Hematopoietic multipotent progenitor cell treated with erythropoietin and hydrocortisone succinate and interleukin-3 and kit ligand, for 4 days (in vitro differentiated cells): ENCODE data around the gene TSHZ2.
A peak's percentile ranks its signal among the peaks of the same experiment; 100 is the strongest.

Experiments used
- DNase-seq: peaks from one replicate; pipeline ENCODE4 v3.0.0-alpha.2; 2015

Gene TSHZ2

GRCh38 chr20:53174454-53174853, 202.3 kb downstream of the TSHZ2 start:
- peak; percentile 5 for DNase-seq

GRCh38 chr20:53175135-53175780, 203.1 kb downstream of the TSHZ2 start:
- DNase-seq = peak; percentile 89

DNA sequence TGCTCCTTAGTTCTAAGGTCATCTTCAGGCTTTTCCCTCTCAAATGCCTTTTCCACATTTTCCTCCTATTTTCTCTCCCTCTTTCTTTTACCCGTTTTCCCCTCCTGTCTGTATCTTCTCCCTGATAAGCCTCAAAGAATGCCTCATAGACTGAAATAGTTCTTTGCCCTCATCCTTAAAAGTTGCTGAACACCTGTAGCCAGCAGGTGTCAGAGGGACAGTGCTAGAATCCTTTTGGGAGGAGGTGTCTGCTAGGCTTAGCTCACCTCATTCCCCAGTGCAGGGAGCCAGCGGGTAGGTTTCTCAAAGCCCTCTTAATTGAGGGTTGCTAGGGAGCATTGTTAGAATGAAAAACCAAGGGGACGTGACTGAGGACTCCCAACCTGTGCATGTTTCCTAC, 204.0 kb downstream of the TSHZ2 start:
- DNase-seq = no peak

- no peak for DNase-seq
Measured at GRCh38 chr20:53177687-53178086, 205.5 kb downstream of the TSHZ2 start.

GRCh38 chr20:53179749-53180148, 207.6 kb downstream of the TSHZ2 start:
- DNase-seq = no peak

- peak; percentile 6 for DNase-seq
Measured at GRCh38 chr20:53180928-53181362, 208.8 kb downstream of the TSHZ2 start.

DNA sequence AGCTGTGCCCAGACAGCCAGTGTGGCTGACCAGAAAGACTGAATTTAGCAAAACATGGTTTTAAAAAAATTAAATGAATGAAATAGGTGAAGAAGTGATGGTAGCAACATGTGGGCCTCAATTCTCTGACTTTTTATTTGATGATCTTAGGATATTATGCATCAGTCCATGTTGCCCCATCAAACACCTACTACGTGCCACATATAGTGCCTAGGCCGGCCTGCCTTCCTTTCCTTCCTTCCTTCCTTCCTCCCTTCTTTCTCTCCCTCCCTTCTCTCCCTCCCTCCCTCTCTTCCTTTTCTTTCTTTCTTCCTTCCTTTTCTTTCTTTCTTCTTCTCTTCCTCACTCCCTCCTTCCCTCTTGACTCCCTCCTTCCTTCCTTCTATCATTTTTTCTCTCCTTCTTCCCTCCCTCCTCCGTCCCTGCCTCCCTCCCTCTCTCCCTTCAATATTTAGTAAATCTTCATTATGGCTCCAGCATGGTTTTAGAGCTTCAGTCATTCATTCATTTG, 209.8 kb downstream of the TSHZ2 start:
- no peak for DNase-seq

GRCh38 chr20:53183181-53183580, 211.0 kb downstream of the TSHZ2 start:
- no peak for DNase-seq

GRCh38 chr20:53186635-53187034, 214.5 kb downstream of the TSHZ2 start:
- DNase-seq = peak; percentile 8

GRCh38 chr20:53187392-53188068, 215.4 kb downstream of the TSHZ2 start:
- DNase-seq = no peak

DNA sequence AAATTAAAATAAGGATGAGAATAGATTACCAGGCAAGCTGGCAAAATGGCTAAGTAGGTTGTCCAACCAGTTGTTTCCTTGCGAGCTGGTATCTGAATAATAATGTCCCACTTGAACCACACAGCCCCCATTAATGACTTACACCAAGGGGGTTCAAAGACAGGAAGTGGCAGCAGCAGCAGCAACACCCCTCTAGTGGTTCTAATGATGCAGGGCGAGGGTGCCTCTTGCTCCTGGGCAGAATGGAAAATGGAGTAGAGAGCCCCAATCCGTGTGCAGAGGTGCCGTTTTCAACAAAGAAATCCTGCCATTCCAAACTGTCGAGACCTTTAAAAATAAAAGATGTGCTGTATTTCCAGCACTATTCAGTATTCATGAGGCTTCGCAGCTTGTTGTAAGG, 218.1 kb downstream of the TSHZ2 start:
- no peak for DNase-seq

- no peak for DNase-seq
Measured at GRCh38 chr20:53191957-53192356, 219.8 kb downstream of the TSHZ2 start.

- no peak for DNase-seq
Measured at GRCh38 chr20:53194306-53195290, 222.4 kb downstream of the TSHZ2 start.

DNA sequence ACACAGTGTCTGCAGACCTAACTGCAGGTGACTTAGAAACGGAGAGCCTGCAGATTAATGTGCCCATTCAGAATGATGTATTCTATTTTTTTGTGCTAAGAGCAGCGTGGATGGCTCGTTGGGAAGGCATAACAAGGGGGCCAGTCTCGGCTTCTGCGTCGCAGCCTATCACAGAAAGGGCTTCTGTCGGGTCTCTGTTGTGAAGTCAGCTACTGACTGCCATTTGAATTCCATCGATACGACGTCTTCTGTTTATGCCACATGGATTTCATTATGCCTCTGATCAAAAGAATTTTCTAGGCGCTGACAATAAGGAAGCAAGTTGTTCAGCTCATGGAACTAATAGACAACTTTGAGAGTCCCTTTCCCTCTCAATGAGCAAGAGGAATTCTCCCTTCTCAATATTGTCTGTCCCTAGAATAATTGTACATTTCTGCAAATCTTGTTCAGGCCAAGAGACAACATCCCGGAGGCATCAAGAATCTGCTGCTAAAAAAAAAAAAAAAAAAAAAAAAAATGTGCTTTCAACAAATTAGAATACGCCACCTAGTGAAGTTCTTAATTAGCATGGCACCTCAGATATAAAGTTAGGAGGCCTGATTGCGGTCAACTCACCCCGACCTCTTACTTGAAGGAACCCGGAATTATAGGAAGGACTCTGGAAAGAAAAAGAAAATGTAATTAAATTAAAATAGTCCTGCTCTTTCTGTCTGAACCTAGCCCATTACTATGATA, 223.9 kb downstream of the TSHZ2 start:
- no peak for DNase-seq

DNA sequence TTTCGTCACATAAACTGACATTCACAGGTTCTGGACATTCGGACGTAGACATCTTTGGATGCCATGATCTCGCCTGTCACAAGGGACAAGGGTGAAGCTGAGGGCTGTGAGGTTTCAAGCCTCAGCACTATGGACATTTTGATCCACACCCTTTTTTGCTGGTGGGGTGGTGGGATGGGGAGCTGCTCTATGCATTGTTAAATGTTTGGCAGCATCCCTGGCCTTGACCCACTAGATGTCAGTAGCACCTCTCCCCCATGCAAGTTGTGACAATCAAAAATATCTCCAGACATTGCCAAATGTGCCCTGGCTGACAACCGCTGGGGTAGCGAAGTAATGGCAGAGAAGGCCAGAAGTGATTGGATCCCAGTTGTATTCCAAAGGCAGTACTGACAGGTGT, 229.4 kb downstream of the TSHZ2 start:
- DNase-seq = no peak

- DNase-seq = no peak
Measured at GRCh38 chr20:53202777-53203176, 230.6 kb downstream of the TSHZ2 start.

DNA sequence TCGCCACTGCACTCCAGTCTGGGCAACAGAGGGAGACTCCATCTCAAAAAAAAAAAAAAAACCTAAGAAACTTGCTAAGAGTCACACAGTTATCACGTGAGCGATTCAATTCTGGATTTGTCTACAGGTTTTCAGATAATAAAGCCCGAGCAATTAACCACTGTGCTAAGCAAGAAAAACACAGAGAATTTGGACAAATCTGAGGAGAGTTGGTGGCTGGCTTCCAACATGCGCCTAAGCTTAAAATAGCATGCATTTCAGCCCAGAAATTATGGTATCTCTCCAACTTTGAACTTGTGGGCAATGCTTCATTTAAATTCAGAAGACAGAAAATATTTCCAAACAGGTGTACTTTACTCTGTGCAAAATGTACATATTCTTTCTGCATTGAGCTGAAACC, 232.9 kb downstream of the TSHZ2 start:
- no peak for DNase-seq

DNA sequence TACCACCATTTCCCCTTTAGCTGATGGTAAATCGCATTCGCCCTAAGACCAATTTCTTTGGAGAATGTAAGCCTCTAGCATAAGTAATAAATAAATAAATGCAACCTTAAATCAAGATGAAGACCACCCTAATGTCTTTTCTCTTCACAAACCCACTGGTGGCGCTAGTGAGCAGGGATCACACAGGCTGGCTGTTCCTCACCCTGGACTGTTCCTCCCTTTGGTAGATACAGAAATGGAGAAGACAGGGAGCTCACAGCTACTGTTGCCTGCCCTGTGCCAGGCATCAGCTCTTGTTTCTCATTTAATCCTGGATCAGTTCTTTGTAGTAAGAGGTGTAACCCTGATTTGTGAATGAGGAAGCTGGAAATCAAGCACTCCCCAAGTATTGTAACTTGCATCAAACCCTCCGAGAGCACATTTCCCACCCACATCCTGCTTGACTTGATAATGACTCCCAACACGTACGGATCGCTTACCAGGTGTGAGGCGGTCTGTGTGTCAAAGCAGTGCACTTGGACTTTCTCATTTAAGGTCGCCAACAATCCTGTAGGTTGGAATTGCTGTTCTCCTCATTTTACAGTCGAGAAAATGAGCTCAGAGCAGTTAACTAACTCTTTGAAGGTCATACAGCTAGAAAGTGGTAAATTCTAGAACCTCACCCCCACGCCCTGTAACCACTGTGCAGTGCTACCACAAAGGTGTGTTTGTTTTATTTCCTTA, 236.1 kb downstream of the TSHZ2 start:
- peak; percentile 24 for DNase-seq

DNA sequence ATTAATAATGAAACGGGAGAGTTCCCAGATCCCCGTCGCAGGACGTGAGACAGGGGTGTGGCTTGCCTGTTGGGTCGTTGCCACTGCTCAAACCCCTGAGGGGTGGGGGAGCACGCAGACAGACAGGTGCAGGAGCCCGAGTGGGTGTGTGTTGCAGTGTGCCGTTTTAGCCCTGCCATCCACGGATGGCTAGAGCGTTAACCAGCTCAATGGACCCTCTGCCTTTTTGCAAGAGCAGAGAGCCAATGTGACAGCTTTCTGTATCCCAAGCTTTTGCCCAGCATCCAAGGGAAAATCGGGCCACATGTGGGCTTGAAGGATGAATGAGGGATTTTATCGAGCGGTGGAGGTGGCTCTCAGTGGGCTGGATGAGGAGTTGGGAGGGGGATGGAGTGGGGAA, 237.9 kb downstream of the TSHZ2 start:
- DNase-seq = no peak

- no peak for DNase-seq
Measured at GRCh38 chr20:53210931-53211330, 238.8 kb downstream of the TSHZ2 start.

DNA sequence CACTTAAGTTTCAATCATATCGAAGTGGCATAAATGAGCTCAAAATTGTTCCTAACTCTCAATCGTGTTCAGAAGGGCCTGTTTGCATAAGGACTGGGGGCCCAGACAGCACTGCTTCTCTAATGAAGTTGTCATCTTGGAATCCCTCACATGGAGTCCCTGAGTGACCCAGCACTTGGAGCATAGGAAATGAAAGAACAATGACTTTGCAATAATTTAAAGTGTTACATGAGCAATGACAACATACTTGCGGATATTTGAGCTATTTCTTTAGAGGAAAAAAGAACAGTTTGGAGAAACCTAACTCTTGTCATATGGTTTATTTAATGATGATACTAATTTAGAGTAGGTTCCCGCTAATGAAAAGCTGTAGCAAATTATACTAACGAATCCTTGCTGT, 239.9 kb downstream of the TSHZ2 start:
- no peak for DNase-seq

GRCh38 chr20:53214392-53214791, 242.2 kb downstream of the TSHZ2 start:
- no peak for DNase-seq
